OCI-LY7 (cell line): ENCODE data around the gene MYNN. TPM values are rescaled to one million over a fixed set of nuclear protein-coding genes. Genes with fewer than 3 reads are reported as not detected.

Experiments
- BruUV-seq: library from RNA; stranded (reverse); fragments of 400-500 nt; replicated peaks from 2 replicates; lab custom pipeline; 2021; lab: Mats Ljungman, UMichigan
- CTCF ChIA-PET: fragments of 300-600 bp; sonication (Branson Sonifier 250); formaldehyde crosslinking; loops from one replicate; lab custom pipeline; 2022; ENCODE audit warnings: antibody characterized with exemption; ENCODE audit not compliant: unreplicated experiment; lab: Charles Lee
- POLR2A ChIA-PET: fragments of 300-600 bp; sonication (Branson Sonifier 250); formaldehyde crosslinking; loops from one replicate; lab custom pipeline; 2022; ENCODE audit warnings: antibody characterized with exemption; lab: Charles Lee
- DNase-seq: peaks from one replicate; pipeline ENCODE4 v3.0.0-alpha.2; 2015; ENCODE audit warnings: low spot score
- H2AFZ ChIP-seq: fragments of 200-600 bp; sonication (generic), shearing (Covaris generic); 2 replicates; pipeline ENCODE4 v1.6.1; 2014; ENCODE audit warnings: mild to moderate bottlenecking, antibody characterized with exemption, low read length, moderate library complexity
- H3K27ac ChIP-seq: fragments of 200-600 bp; sonication (generic); 2 replicates; pipeline ENCODE4 v1.5.1; 2014; ENCODE audit warnings: mixed run types, low read depth, mild to moderate bottlenecking, moderate library complexity, low read length, inconsistent platforms; ENCODE audit not compliant: poor library complexity, severe bottlenecking
- H3K36me3 ChIP-seq: fragments of 200-600 bp; sonication (generic); 2 replicates; pipeline ENCODE4 v1.6.1; 2014; ENCODE audit warnings: mild to moderate bottlenecking, antibody characterized with exemption, low read length, moderate library complexity, mixed read lengths; ENCODE audit not compliant: insufficient read depth
- H3K4me1 ChIP-seq: fragments of 200-600 bp; sonication (generic); 2 replicates; pipeline ENCODE4 v1.5.1; 2014; ENCODE audit warnings: mild to moderate bottlenecking, low read length; ENCODE audit not compliant: insufficient read depth, poor library complexity, severe bottlenecking
- H3K4me2 ChIP-seq: fragments of 200-600 bp; sonication (generic); 2 replicates; pipeline ENCODE4 v1.6.1; 2014; ENCODE audit warnings: mild to moderate bottlenecking, low read length
- H3K4me3 ChIP-seq: fragments of 200-600 bp; sonication (generic); 2 replicates; pipeline ENCODE4 v1.5.1; 2014; ENCODE audit warnings: mild to moderate bottlenecking, low read depth, low read length; ENCODE audit not compliant: poor library complexity, severe bottlenecking
- H3K79me2 ChIP-seq: fragments of 200-600 bp; sonication (generic); 2 replicates; pipeline ENCODE4 v1.6.1; 2016; ENCODE audit warnings: low read depth, mild to moderate bottlenecking, low read length, moderate library complexity, mixed read lengths; ENCODE audit not compliant: insufficient read depth
- H3K9me2 ChIP-seq: fragments of 200-600 bp; sonication (generic); 2 replicates; pipeline ENCODE4 v1.6.1; 2016; ENCODE audit warnings: mild to moderate bottlenecking, low read length, mixed read lengths; ENCODE audit not compliant: insufficient read depth
- H3K9me3 ChIP-seq: fragments of 200-600 bp; sonication (generic); 2 replicates; pipeline ENCODE4 v1.6.1; 2014; ENCODE audit warnings: mild to moderate bottlenecking, mixed run types, low read length, mixed read lengths
- H4K20me1 ChIP-seq: fragments of 200-600 bp; sonication (generic); 2 replicates; pipeline ENCODE4 v1.6.1; 2014; ENCODE audit warnings: mild to moderate bottlenecking, antibody characterized with exemption, low read length, moderate library complexity, mixed read lengths; ENCODE audit not compliant: insufficient read depth
- EZH2phosphoT487 ChIP-seq: fragments of 200-600 bp; sonication (generic); IDR thresholded peaks from 2 replicates; pipeline ENCODE4 v1.6.1; 2018; ENCODE audit warnings: low read depth, borderline replicate concordance, mild to moderate bottlenecking, mixed run types, antibody characterized with exemption, low read length, moderate library complexity, mixed read lengths
- intact Hi-C: fragments of 100-400 bp; cut with micrococcal nuclease; formaldehyde crosslinking; loops from one replicate; pipeline ENCODE4 v1.10.0; 2022; ENCODE audit not compliant: unreplicated experiment
- total RNA-seq, 2 experiments: library from RNA; depleted of rRNA in 1 of 2; stranded (reverse); fragments of >200 nt in 1 of 2; shearing (Covaris generic) in 1 of 2; gene quantifications; 2 replicates each; pipeline ENCODE4 v1.2.3, GENCODE V29; 2014 to 2022
- TF ChIP-seq, protein P1 (sequence below): fragments of 200-600 bp; sonication (generic); conservative IDR thresholded peaks from 2 replicates; pipeline ENCODE4 v1.5.1; 2014; ENCODE audit warnings: mild to moderate bottlenecking, antibody characterized with exemption, low read length, moderate library complexity, mixed read lengths

The MYNN gene
- total RNA-seq, 2 experiments from 2014 or later, result 12.1 to 13.1 TPM

DNA sequence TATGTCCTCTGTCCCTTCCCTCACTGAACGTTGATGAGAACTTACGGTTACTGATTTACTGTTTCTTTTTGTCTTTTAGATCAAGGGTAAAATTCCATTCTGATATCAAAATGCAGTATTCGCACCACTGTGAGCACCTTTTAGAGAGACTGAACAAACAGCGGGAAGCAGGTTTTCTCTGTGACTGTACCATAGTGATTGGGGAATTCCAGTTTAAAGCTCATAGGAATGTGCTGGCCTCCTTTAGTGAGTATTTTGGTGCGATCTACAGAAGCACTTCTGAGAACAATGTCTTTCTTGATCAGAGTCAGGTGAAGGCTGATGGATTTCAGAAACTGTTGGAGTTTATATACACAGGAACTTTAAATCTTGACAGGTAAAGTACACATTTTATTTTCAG, 990 bp downstream of the MYNN start:
- peak overlapping the region; percentile 76; the same call in 1 of the 2 replicates for H2AFZ ChIP-seq
- CTCF ChIA-PET, result interaction anchor here (0.7 kb wide), 1 partner anchor 92 kb away, joined by 3 read pairs; no protein-coding TSS in a partner anchor
- H3K36me3 ChIP-seq, result peaks cover 52% of the 10 kb centered on the region
- no TSS peak for BruUV-seq
- H4K20me1 ChIP-seq, result no peaks in the 10 kb centered on the region
- no peak for TF ChIP-seq EZH2phosphoT487
- TF ChIP-seq, protein P1, sequence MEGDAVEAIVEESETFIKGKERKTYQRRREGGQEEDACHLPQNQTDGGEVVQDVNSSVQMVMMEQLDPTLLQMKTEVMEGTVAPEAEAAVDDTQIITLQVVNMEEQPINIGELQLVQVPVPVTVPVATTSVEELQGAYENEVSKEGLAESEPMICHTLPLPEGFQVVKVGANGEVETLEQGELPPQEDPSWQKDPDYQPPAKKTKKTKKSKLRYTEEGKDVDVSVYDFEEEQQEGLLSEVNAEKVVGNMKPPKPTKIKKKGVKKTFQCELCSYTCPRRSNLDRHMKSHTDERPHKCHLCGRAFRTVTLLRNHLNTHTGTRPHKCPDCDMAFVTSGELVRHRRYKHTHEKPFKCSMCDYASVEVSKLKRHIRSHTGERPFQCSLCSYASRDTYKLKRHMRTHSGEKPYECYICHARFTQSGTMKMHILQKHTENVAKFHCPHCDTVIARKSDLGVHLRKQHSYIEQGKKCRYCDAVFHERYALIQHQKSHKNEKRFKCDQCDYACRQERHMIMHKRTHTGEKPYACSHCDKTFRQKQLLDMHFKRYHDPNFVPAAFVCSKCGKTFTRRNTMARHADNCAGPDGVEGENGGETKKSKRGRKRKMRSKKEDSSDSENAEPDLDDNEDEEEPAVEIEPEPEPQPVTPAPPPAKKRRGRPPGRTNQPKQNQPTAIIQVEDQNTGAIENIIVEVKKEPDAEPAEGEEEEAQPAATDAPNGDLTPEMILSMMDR, result no peak
- H3K9me2 ChIP-seq, result no peaks in the 10 kb centered on the region
- peaks cover 31% of the 10 kb centered on the region for H3K4me1 ChIP-seq
- peak overlapping the region; percentile 90 for H3K4me2 ChIP-seq
- H3K79me2 ChIP-seq, result peaks cover 39% of the 10 kb centered on the region
- intact Hi-C loops, result loop anchor here (5.0 to 10.0 kb wide), 4 partner anchors 68 to 1682 kb away; no protein-coding TSS in a partner anchor
- H3K9me3 ChIP-seq, result no peaks in the 10 kb centered on the region
- POLR2A ChIA-PET, result interaction anchor here (0.6 to 1.7 kb wide), 5 partner anchors 10 to 579 kb away, joined by 3 to 5 read pairs (median 4); no protein-coding TSS in a partner anchor
- H3K27ac ChIP-seq, result peak overlapping the region; percentile 92
- peak overlapping the region; percentile 84 for H3K4me3 ChIP-seq
- DNase-seq, result no peak

DNA sequence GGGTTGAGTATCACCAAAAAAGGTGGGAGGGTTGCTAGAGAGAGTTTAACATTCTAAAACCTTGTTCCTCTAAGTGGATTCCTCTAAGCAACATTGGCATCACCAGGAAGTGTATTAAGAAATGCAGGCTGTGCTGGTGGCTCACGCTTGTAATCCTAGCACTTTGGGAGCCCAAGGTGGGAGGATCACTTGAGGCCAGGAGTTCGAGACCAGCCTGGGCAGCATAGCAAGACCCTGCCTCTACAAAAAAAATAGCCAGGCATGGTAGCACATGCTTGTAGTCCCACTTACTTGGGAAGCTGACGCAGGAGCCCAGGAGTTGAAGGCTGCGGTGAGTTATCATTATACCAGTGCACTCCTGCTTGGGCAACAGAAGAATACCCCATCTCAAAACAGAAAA, 4.6 kb downstream of the MYNN start:
- intact Hi-C loops, result loop anchor here (10.0 kb wide), 1 partner anchor 1573 kb away; no protein-coding TSS in a partner anchor
- Histone ChIP-seq H3K27ac (no peak overlapping the region), H3K4me2 (no peak overlapping the region), H3K4me1 (peaks cover 26% of the 10 kb centered on the region), H3K9me3 (no peaks in the 10 kb centered on the region), H3K9me2 (no peaks in the 10 kb centered on the region), H3K36me3 (peaks cover 86% of the 10 kb centered on the region), H2AFZ (no peak overlapping the region), H3K79me2 (peaks cover 39% of the 10 kb centered on the region), H3K4me3 (no peak overlapping the region), H4K20me1 (no peaks in the 10 kb centered on the region)
- POLR2A ChIA-PET, result no interaction called here
- TF ChIP-seq EZH2phosphoT487, result no peak
- TF ChIP-seq, protein P1, result no peak
- no TSS peak for BruUV-seq
- no peak for DNase-seq
- CTCF ChIA-PET, result no interaction called here

DNA sequence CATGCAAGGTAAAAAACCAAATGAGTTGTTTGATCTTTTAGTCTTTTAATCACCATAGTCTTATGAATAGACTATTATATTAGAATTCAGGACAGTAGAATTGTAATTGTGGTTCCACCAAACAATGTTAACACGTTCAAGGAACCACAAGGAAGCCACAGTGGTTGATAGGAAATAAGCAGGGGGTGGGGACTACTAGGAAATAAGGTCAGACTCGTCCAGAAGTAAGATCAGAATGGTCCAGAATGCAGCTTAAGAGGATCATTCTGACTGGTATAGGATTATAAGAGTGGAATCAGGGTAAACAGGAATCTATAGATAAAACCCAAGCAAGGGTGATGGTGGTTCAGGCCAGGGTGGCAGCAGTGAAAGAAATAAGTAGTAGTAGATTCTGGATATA, 7.5 kb downstream of the MYNN start:
- H2AFZ ChIP-seq, result no peak overlapping the region
- H3K4me3 ChIP-seq, result no peak overlapping the region
- peaks cover 97% of the 10 kb centered on the region for H3K36me3 ChIP-seq
- CTCF ChIA-PET, result no interaction called here
- POLR2A ChIA-PET, result interaction anchor here (0.5 to 1.5 kb wide), 3 partner anchors 10 to 54 kb away, joined by 3 read pairs; no protein-coding TSS in a partner anchor
- DNase-seq, result no peak
- H3K27ac ChIP-seq, result no peak overlapping the region
- H4K20me1 ChIP-seq, result no peaks in the 10 kb centered on the region
- TF ChIP-seq, protein P1, result no peak
- no peak for TF ChIP-seq EZH2phosphoT487
- H3K9me2 ChIP-seq, result no peaks in the 10 kb centered on the region
- H3K79me2 ChIP-seq, result peaks cover 17% of the 10 kb centered on the region; the same call in 1 of the 2 replicates
- no peak overlapping the region for H3K4me2 ChIP-seq
- H3K4me1 ChIP-seq, result peaks cover 8% of the 10 kb centered on the region
- no TSS peak for BruUV-seq
- H3K9me3 ChIP-seq, result no peaks in the 10 kb centered on the region
- intact Hi-C loops, result no loop called here
